ENCODE data around the gene YES1.

YES1 gene

DNA sequence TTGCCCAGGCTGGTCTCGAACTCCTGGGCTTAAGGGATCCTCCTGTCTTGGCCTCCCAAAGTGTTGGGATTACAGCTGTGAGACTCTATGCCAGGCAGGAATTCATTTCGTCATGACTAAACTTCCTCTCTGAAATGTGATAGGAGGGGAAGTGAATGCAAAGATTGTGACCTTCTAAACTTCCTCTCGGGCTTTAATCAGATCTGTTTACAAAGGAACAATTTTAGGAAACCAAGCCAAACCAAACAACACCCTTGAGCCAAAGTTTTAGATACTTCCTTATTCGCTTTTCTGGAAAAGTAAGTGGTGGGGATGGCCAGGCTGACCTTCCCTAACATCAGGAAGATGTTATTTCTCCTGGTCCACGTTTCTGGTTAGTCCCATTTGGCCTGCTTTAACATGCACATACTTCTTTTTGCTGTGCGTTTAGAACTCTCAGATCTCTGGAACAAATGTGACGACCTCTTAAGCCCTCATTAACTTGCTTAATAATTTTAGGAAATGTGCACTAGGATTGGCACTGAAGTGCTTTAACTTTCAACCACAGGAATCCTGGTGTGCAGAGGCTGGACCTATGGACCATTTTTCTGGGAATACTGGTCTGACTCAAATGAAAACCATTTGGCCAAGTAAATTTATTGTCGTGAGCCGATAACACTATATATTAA, 33.2 kb upstream of the YES1 start:
- no peak overlapping the region for H3K4me3 ChIP-seq (ENCODE audit: low read length)
- peak; percentile 66 for DNase-seq (ENCODE audit: low read depth)
- TF ChIP-seq CTCF (conservative IDR thresholded peaks at IDR 0.05; ENCODE audit: low read depth, low read length) = no peak

- H3K4me3 ChIP-seq (ENCODE audit: low read length) = no peak overlapping the region
- DNase-seq (ENCODE audit: low read depth) = no peak
- TF ChIP-seq CTCF (conservative IDR thresholded peaks at IDR 0.05; ENCODE audit: low read depth, low read length) = no peak
Measured at GRCh38 chr18:841647-842370, 29.8 kb upstream of the YES1 start.

DNA sequence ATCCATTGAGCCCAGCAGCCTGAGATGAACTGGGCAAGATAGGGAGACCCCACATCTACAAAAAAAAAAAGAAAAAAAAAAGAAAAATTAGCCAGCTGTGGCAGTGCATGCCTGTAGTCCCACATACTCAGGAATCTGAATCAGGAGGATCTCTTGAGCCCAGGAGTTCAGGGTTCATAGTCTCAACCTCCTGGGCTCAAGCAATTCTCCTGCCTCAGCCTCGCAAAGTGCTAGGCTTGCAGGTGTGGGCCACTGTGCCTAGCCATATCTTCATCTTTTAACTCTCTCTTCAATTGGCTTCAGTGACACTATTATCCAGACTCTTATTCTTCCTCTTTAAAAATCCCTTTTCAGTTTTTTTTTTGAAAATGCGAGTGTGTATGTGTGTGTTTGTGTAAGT, 28.5 kb upstream of the YES1 start:
- no peak overlapping the region for H3K4me3 ChIP-seq (ENCODE audit: low read length)
- no peak for DNase-seq (ENCODE audit: low read depth)
- TF ChIP-seq CTCF (conservative IDR thresholded peaks at IDR 0.05; ENCODE audit: low read depth, low read length) = no peak

DNA sequence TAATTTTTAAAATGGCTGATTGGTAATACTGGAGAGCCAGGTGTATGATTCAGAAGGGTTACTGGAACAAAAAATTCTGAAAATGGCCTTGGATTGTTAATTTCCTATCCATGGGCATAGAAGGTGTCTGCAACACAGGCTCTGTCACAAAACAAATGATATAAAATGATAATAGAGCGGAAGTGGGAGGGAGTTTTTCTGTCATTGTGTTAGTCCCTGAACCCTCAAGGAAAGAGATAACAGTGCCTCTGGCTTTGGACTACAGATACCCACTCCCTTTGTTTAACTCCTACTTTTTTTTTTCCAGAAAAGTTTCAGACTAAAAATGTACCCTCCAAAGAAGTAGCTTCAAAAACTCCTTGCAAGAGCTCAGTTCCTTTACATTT, 28.0 kb upstream of the YES1 start:
- no peak for DNase-seq (ENCODE audit: low read depth)

GRCh38 chr18:839224-840022, 27.4 kb upstream of the YES1 start:
- peak; percentile 99 for TF ChIP-seq CTCF (conservative IDR thresholded peaks at IDR 0.05; ENCODE audit: low read depth, low read length)
- no peak overlapping the region for H3K4me3 ChIP-seq (ENCODE audit: low read length)
- DNase-seq (ENCODE audit: low read depth) = peak; percentile 17

More for the DNA sequence above, 28.0 kb upstream of the YES1 start:
- TF ChIP-seq CTCF (conservative IDR thresholded peaks at IDR 0.05; ENCODE audit: low read depth, low read length) = no peak
- H3K4me3 ChIP-seq (ENCODE audit: low read length) = no peak overlapping the region

GRCh38 chr18:837922-838321, 25.9 kb upstream of the YES1 start:
- TF ChIP-seq CTCF (conservative IDR thresholded peaks at IDR 0.05; ENCODE audit: low read depth, low read length) = no peak
- H3K4me3 ChIP-seq (ENCODE audit: low read length) = no peak overlapping the region
- DNase-seq (ENCODE audit: low read depth) = no peak

Measured in retinal pigment epithelial cell (primary cell).